Heart left ventricle (tissue), 16 donors: Measurements from ENCODE around the gene ACVR2B. TPM values are rescaled to one million over a fixed set of nuclear protein-coding genes. Genes with fewer than 3 reads are reported as not detected.
A peak's percentile ranks its signal among the peaks of the same experiment; 100 is the strongest.

Experiments
- ATAC-seq, 4 donors: fragments of 200-7000 bp; cut with Tn5 transposase; one replicate each; pipeline ENCODE4 v1.9.1; 2020 to 2022; ENCODE audit warnings: moderate library complexity in 4 of 4, mild to moderate bottlenecking in 3 of 4, moderate number of reproducible peaks in 1 of 4
- DNase-seq, 5 donors: peaks; one replicate each; pipeline ENCODE4 v3.0.0-alpha.2; 2020
- H3K27ac ChIP-seq, 12 donors: fragments of 200-600 bp; sonication (generic) in 4 of 12; one replicate each; pipeline versions ENCODE4 v1.5.0 to v1.8.0; 2016 to 2022; ENCODE audit warnings: mild to moderate bottlenecking in 2 of 12
- H3K27me3 ChIP-seq, 9 donors: fragments of 200-600 bp; sonication (generic) in 2 of 9; one replicate each; pipeline versions ENCODE4 v1.5.1 to v1.8.0; 2016 to 2022; ENCODE audit warnings: mild to moderate bottlenecking in 3 of 9
- H3K36me3 ChIP-seq, 9 donors: fragments of 200-600 bp; sonication (generic) in 2 of 9; one replicate each; pipeline versions ENCODE4 v1.5.0 to v1.8.0; 2018 to 2022; ENCODE audit warnings: mild to moderate bottlenecking in 2 of 9
- H3K4me1 ChIP-seq, 12 donors: fragments of 200-600 bp; sonication (generic) in 4 of 12; one replicate each; pipeline versions ENCODE4 v1.5.0 to v1.8.0; 2016 to 2022; ENCODE audit warnings: mild to moderate bottlenecking in 3 of 12
- H3K4me3 ChIP-seq, 12 donors: fragments of 200-600 bp; sonication (generic) in 4 of 12; one replicate each; pipeline versions ENCODE4 v1.5.0 to v1.8.0; 2017 to 2022; ENCODE audit warnings: mild to moderate bottlenecking in 9 of 12, moderate library complexity in 4 of 12
- H3K9me3 ChIP-seq, 12 donors: fragments of 200-600 bp; sonication (generic) in 4 of 12; one replicate each; pipeline versions ENCODE4 v1.5.0 to v1.8.0; 2016 to 2022; ENCODE audit warnings: mild to moderate bottlenecking in 1 of 12
- CTCF ChIP-seq, 12 donors: fragments of 200-600 bp; sonication (generic) in 4 of 12; IDR thresholded peaks; one replicate each; pipeline versions ENCODE4 v1.5.0 to v1.8.0; 2018 to 2022; ENCODE audit warnings: antibody characterized with exemption in 12 of 12, mild to moderate bottlenecking in 5 of 12
- POLR2A ChIP-seq, 2 donors: fragments of 450-650 bp; IDR thresholded peaks; one replicate each; pipeline ENCODE4 v1.6.1; 2017; ENCODE audit warnings: antibody characterized with exemption in 2 of 2, mild to moderate bottlenecking in 2 of 2, moderate library complexity in 2 of 2
- WGBS, 4 donors: extraction: QIAGEN DNeasy Blood & Tissue Kit in 2 of 4; methylation state at CpG; one replicate each; pipeline versions ENCODE4 v1.1.5 to v1.1.7; 2013 to 2018; 5-methylcytosine and 5-hydroxymethylcytosine counted together
- intact Hi-C, 10 donors: fragments of 100-400 bp; cut with DNase I; formaldehyde crosslinking; loops; one replicate each; pipeline versions ENCODE4 v1.11.1 to v1.14.2; 2022
- polyA plus RNA-seq, 2 donors: library from polyadenylated mRNA; stranded (reverse); fragments of 200-250 nt; gene quantifications; one replicate each; pipeline ENCODE4 v1.2.3, GENCODE V29; 2013
- total RNA-seq, 9 donors: library from RNA; depleted of rRNA in 2 of 9; stranded (reverse); fragments of >200 nt in 2 of 9; fragmentation: NEBNext Ultra II Directional in 3 of 9; extraction: Animal tissue kit (Norgen Biotek cat#: 25700) in 3 of 9; gene quantifications; one replicate each; pipeline versions ENCODE4 v1.1.0 to v1.2.4, GENCODE V29; 2016 to 2023
- donor health status: ischemic (EF 13 %, LVEDD 7.1; RV severe dilation, severe dysfunction).
- donor health status: healthy with polysubstance abuse.
- donor health status: DM: no; HTN: yes; CAD: no.
- donor health status: DM: no; HTN: no; CAD: no.
- donor health status: ischemic (EF 25% LVEDD 6.9; RV normal size, moderate dysfunction).
- donor health status: ischemic (EF 25% LVEDD 5.7; RV mildly dilated, moderate dysfunction).
- donor health status: healthy.
- donor health status: DM: yes; HTN: yes; CAD: no.
- donor health status: ischemic (EF 35%, LVEDD 5.7; RV mildly dilated, moderate dysfunction).
- donor health status: nonischemic (EF 11% LVEDD 7.7; RV severe dilation, severe dysfunction).
- donor health status: DM: yes; HTN: yes; CAD: no.
- donor health status: PGD.
- donor health status: ischemic (EF 29% LVEDD 5.4; RV normal size, mild dysfunction).
- donor health status: nonischemic (EF 23%, LVEDD 6.1; RV moderate dilation, normal function).

The ACVR2B gene
- total and polyA plus RNA-seq, 11 donors = 1.3 to 12.4 (median 4.8) TPM

- peaks cover 0 to 10% (median 0%) of the 10 kb centered on the region in 9 donors for H3K36me3 ChIP-seq
- H3K4me1 ChIP-seq = peaks cover 0 to 3% (median 0%) of the 10 kb centered on the region in 12 donors
- H3K27me3 ChIP-seq = no peaks in the 10 kb centered on the region
- WGBS, 4 donors = 85 to 94% (median 89%) methylated on average over 2 of the region's 2 CpGs
- TF ChIP-seq POLR2A (IDR thresholded peaks at IDR 0.05) (no peak), CTCF (IDR thresholded peaks at IDR 0.05) (no peak)
- no peaks in the 10 kb centered on the region for H3K9me3 ChIP-seq
- no peak overlapping the region for H3K4me3 ChIP-seq
- H3K27ac ChIP-seq = no peak overlapping the region
- DNase-seq (no peak), ATAC-seq (no peak)
- intact Hi-C loops = loop anchor here in 6 of 10 donors (10.0 kb wide), 4 partner anchors 165 to 375 kb away; no protein-coding TSS in a partner anchor
These were observed 36.1 kb downstream of the ACVR2B start for GRCh38 chr3:38489766-38490165.

GRCh38 chr3:38490281-38491030, 36.8 kb downstream of the ACVR2B start:
- ATAC-seq (no peak), DNase-seq (no peak)
- Histone ChIP-seq H3K27ac (no peak overlapping the region), H3K36me3 (peaks cover 0 to 4% (median 0%) of the 10 kb centered on the region in 9 donors), H3K4me3 (no peak overlapping the region), H3K27me3 (no peaks in the 10 kb centered on the region), H3K4me1 (peaks cover 0 to 3% (median 0%) of the 10 kb centered on the region in 12 donors), H3K9me3 (no peaks in the 10 kb centered on the region)
- intact Hi-C loops = loop anchor here in 5 of 10 donors (10.0 kb wide), 2 partner anchors 164 to 354 kb away; no protein-coding TSS in a partner anchor
- WGBS, 4 donors = 86 to 94% (median 87%) methylated on average over 11 of the region's 11 CpGs
- TF ChIP-seq POLR2A (IDR thresholded peaks at IDR 0.05) (no peak), CTCF (IDR thresholded peaks at IDR 0.05) (no peak)

- DNase-seq = no peak
- H3K36me3 ChIP-seq = peaks cover 0 to 4% (median 0%) of the 10 kb centered on the region in 9 donors
- H3K4me1 ChIP-seq = peaks cover 0 to 3% (median 0%) of the 10 kb centered on the region in 12 donors
- H3K27me3 ChIP-seq = no peaks in the 10 kb centered on the region
- intact Hi-C loops = loop anchor here in 5 of 10 donors (10.0 kb wide), 2 partner anchors 164 to 354 kb away; no protein-coding TSS in a partner anchor
- WGBS, 4 donors = 91 to 96% (median 94%) methylated on average over 6 of the region's 6 CpGs
- no peak overlapping the region for H3K27ac ChIP-seq
- no peak overlapping the region for H3K4me3 ChIP-seq
- ATAC-seq = no peak
- no peaks in the 10 kb centered on the region for H3K9me3 ChIP-seq
- TF ChIP-seq CTCF (IDR thresholded peaks at IDR 0.05) = no peak
- TF ChIP-seq POLR2A (IDR thresholded peaks at IDR 0.05) = no peak
These were observed 37.5 kb downstream of the ACVR2B start for GRCh38 chr3:38491215-38491614.

DNA sequence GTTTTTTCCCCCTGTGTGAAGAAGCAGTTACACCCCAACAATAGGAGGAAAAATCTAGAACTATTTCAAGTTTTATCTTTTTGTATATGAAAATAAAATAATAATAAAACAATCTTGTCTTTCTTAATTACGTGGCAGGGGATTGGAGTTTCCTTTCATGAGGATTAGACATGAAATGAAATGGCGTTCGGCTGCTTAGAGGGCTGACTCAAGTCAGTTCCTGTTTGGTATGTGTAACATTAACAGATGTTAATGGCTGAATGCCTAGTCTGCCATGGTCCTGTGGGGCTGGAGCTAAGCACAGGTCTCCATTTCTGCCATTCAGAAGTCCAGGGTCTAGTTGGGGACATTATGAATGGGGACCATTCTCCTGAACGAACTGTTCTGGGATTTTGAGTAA, 39.3 kb downstream of the ACVR2B start:
- no peak for DNase-seq
- intact Hi-C loops = loop anchor here in 6 of 10 donors (2.0 to 10.0 kb wide), 3 partner anchors 162 to 352 kb away; no protein-coding TSS in a partner anchor
- ATAC-seq = no peak
- Histone ChIP-seq H3K27me3 (no peaks in the 10 kb centered on the region), H3K27ac (peak overlapping the region in 2 of 12 donors; percentile 22 to 26), H3K4me3 (no peak overlapping the region), H3K9me3 (no peaks in the 10 kb centered on the region), H3K4me1 (peaks cover 0 to 14% (median 6%) of the 10 kb centered on the region in 12 donors), H3K36me3 (peaks cover 0 to 4% (median 0%) of the 10 kb centered on the region in 9 donors)
- 59 to 84% (median 62%) methylated on average over 4 of the region's 4 CpGs for WGBS, 4 donors
- no peak for TF ChIP-seq POLR2A (IDR thresholded peaks at IDR 0.05)
